ENCODE measurements around the gene ATP4B.

The ATP4B gene

DNA sequence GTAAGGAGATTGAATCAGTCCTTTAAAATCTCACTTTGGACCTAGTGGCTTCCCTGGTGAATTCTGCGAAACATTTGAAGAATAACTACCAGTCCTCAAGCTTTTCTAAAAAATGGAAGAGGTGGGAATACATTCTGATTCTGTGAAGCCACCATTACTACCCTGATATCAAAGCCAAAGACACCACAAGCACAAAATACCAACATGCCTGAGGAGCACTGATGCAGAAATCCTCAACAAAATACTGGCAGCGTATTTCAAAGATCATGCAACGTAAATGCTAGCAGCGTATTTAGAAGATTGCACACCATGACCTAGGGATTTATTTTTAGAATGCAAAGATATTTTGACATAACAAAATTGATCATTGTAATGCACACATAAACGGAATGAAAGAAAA is 14.4 kb downstream of the ATP4B start:
- in situ Hi-C loops (cut with MboI; ENCODE audit: low sequenced_read_pairs), result no loop called here

GRCh38 chr13:113642563-113642962 is 15.4 kb downstream of the ATP4B start:
- in situ Hi-C loops (cut with MboI; ENCODE audit: low sequenced_read_pairs), result no loop called here

- in situ Hi-C loops (cut with MboI; ENCODE audit: low sequenced_read_pairs), result no loop called here
Measured at GRCh38 chr13:113641426-113641825, 16.6 kb downstream of the ATP4B start.

DNA sequence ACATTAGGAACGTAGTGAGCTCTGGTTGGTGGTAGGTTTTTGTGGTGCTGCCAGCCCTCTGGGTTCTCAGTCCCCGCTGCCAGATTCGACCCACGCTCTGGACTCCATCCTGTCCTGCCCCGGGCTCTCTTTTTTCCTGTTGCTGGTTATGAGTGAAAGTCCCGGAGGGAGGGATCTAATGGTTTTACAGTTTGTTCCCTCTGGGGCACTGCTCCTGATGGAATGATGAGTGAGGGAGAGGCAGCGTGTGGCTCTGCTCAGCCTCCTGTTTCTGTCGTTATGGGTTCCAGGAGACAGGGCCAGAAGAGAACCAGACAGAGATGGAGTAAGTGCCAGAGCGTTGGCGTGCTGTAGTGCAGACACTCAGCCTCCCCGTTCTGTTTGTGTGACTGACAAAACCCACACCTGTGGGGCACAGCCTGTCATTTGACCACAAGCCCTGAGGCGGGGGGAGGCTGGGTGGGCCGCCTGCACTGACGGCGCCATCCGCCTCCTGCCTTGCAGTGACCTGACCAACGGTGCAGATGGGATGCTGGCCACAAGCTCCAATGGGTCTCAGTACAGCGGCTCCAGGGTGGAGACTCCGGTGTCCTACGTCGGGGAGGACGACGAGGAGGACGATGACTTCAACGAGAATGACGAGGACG is 18.3 kb downstream of the ATP4B start:
- in situ Hi-C loops (cut with MboI; ENCODE audit: low sequenced_read_pairs), result no loop called here

- in situ Hi-C loops (cut with MboI; ENCODE audit: low sequenced_read_pairs), result no loop called here
Measured at GRCh38 chr13:113638806-113639205, 19.2 kb downstream of the ATP4B start.

DNA sequence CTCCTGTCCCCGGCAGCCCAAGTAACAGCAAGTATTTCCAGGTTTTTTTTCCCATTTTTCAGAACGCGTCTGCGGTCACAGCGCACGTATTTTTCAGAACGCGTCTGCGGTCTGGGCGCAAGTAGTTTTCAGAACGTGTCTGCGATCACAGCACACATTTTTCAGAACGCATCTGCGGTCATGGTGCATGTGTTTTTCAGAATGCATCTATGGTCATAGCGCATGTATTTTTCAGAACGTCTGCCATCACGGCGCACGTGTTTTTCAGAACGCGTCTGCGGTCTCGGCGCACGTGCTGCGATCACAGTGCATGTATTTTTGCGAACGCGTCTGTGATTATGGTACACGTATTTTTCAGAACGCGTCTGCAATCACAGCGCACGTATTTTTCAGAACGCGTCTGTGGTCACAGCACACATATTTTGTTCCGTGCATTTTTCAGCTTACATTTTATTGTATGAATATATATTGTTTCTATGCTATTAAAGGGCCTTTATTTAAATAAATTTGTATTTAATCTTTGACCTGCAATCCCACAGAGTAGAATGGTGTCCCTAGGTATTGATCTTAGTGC is 19.7 kb downstream of the ATP4B start:
- in situ Hi-C loops (cut with MboI; ENCODE audit: low sequenced_read_pairs), result no loop called here

GRCh38 chr13:113637262-113638160 is 20.5 kb downstream of the ATP4B start:
- in situ Hi-C loops (cut with MboI; ENCODE audit: low sequenced_read_pairs), result no loop called here

- in situ Hi-C loops (cut with MboI; ENCODE audit: low sequenced_read_pairs), result no loop called here
Measured at GRCh38 chr13:113636266-113636963, 21.6 kb downstream of the ATP4B start.

- in situ Hi-C loops (cut with MboI; ENCODE audit: low sequenced_read_pairs), result no loop called here
Measured at GRCh38 chr13:113635709-113636108, 22.3 kb downstream of the ATP4B start.

- in situ Hi-C loops (cut with MboI; ENCODE audit: low sequenced_read_pairs), result no loop called here
Measured at GRCh38 chr13:113635048-113635420, 23.0 kb downstream of the ATP4B start.

DNA sequence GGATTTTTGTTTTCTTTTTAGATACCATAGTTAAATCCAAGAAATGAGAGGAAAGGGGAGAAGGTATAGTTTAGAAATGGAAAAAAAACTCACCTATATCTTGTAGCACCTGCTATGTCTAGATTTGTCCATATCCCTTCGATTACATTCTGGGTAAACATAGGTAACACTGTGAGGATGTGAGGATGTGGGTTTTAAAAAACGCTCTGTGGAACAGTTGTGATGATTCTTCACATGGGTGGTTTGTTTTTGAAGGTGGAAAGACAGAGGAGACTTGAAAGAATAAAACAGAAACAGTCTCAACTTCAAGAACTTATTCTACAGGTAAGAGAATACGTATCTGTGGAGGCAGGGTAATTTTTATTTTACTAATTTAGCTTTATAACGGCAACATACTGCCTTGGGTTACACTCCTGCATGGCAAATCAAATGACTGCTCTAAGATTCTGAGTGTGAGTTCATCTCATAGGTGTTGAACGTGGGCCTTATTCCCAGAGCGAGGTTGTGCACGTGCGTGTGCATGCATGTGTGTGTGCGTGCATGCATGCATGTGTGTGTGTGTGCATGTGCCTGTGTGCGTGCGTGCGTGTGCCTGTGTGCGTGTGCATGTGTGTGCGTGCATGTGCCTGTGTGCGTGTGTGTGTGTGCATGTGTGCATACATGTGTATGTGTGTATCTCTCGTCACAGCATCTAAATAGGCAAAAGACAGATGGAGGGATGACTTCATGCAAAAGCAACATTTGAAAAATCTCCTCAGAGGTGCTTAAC is 23.5 kb downstream of the ATP4B start:
- in situ Hi-C loops (cut with MboI; ENCODE audit: low sequenced_read_pairs), result no loop called here

DNA sequence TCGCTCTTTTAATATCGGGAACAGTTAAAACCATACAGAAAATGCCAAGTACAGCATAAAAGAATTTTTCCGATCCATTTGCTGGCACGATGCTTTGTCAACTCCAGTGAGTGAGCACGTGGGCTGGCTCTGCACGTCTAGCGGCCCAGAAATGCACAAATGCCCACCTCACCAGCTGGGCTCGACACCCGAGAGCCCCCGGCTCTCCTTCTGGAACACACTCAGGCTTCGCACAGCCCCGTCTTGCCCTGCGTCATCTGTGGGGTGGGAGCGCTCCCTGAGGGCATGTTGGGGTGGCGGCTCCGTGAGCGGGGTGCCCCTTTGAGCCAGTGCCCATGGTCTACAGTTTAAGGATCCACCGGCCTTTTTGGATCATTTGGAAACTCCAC is 24.5 kb downstream of the ATP4B start:
- in situ Hi-C loops (cut with MboI; ENCODE audit: low sequenced_read_pairs), result no loop called here

- in situ Hi-C loops (cut with MboI; ENCODE audit: low sequenced_read_pairs), result no loop called here
Measured at GRCh38 chr13:113632706-113633484, 25.1 kb downstream of the ATP4B start.

DNA sequence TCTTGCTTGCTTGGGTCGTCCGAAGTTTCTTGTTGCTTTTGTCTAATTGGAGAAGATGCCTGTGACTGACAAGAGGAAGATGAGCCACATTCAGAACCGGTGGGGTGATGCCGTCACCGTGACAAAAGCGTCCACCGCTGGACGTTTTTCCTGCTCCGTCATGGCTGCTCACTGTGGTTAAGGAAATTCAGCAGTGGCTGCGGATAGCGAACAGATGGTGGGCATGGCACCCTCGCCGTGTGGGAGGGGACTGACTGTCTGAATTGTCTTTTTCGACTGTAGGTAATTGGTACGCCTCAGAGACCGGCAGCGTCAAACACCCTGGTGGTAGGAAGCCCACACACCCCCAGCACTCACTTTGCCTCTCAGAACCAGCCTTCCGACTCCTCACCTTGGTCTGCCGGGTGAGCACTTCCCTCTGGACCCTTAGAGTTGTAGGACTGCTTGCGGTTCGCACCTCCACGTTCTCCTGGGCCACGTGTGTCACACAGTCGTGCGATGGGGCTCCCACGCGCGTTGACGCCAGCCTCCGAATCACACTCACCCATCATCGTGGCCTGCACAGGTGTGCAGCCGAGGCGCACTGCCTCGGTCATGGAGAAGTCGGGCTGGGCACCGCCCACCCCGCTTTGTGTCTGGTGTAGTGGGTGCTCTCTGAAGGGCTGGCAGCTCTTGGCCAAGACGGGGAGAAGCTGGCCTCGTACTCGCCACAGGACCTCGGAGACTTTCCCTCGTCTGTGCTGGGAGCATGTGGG is 26.5 kb downstream of the ATP4B start:
- in situ Hi-C loops (cut with MboI; ENCODE audit: low sequenced_read_pairs), result no loop called here

DNA sequence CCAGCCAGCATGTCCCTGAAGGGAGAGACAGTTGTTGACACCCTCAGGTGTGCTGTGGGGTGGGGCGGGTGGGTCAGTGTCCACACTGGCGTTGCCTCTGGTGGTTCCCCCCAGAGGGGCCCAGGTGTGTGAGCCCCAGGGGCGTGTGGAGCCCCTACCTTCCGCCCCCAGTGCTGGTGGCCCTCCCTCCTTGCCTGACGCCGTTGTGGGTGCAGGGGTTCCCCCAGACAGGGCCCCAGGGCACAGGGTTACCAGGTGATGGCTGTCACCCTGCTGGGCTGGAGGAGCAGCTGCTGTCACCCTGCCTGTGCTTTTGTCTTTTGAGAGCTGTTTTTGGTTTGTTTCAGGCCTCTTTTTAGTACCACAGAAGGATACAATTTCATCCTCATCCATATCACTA is 27.2 kb downstream of the ATP4B start:
- in situ Hi-C loops (cut with MboI; ENCODE audit: low sequenced_read_pairs), result no loop called here

DNA sequence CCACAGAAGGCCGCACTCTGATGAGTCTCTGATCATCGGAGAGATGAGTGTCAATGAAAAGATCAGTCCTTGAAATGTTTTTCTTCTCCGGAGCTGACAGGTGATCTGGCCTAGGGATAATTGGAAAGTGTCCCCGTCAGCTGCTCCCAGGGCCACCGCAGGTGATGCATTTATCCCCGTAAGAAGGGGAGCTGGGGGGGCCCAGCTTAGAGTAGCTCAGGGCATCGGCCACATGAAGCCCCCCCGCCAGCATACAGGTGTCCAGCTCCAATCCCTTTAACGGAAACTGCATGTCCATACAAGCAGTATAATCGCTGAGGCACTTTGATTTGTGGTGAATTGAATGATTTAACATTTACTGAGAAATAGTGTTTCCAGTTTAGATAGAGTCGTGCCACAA is 27.7 kb downstream of the ATP4B start:
- in situ Hi-C loops (cut with MboI; ENCODE audit: low sequenced_read_pairs), result no loop called here

DNA sequence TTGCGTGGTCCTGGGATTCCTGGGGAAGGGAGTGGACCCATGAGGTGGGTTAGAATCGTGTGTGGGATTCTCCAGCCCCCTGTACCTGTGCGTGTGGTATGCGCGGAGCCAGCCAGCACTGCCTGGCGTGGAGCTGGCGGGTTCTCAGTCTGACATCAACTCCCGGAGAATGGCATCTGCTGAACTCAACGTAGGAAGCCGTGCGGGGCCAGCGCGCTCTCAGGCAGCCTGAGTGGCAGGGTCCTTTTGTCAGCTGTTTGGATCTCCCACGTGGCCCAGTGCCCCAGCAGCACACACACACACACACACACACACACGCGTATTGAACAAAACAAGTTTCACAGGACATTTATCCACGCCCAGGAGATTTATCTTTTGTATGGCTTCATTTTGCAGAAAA is 28.1 kb downstream of the ATP4B start:
- in situ Hi-C loops (cut with MboI; ENCODE audit: low sequenced_read_pairs), result no loop called here

GRCh38 chr13:113628291-113629270 is 29.4 kb downstream of the ATP4B start:
- in situ Hi-C loops (cut with MboI; ENCODE audit: low sequenced_read_pairs), result no loop called here

Data from HL-60/S4 treated with phorbol 12-myristate 13-acetate at 8.2 ng/mL for 4 days and 3 days (cell line).